ENCODE measurements around the gene PDHX.

DNA sequence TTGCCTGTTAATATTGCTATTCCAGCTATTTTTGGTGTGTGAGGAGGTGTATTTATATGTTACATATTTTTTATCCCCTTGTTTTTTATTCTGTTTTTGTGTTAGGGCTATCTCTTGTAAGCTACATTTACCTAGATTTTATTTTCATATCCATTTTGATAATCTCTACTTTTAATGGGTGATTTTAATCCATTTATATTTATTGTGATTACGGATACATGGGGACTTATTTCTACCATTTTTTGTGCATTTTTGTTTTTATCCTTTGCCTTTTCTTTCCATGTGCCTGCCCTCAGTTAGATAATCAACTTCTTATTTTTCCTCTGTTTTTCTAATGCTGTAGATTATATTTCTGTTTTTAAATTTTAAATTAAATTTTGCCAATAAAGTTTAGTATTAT lies 28.3 kb downstream of the PDHX start:
- TF ChIP-seq POLR2A (IDR thresholded peaks at IDR 0.05) (no peak), CTCF (IDR thresholded peaks at IDR 0.05 in 8 of 11, conservative IDR thresholded peaks at IDR 0.05 in 3 of 11) (no peak)
